GM21526 (cell line): ENCODE data around the gene TMC3.
"Not testable (repeated sequence)": the region's sequence is repeated elsewhere in the genome, so short reads cannot be mapped to it uniquely, and the experiment has no call there.

Experiments used
- ATAC-seq: cut with Tn5 transposase; IDR thresholded peaks from one replicate; pipeline ENCODE4 v1.9.1; 2021; ENCODE audit warnings: moderate library complexity; ENCODE audit not compliant: unreplicated experiment, low FRiP score

TMC3 gene

GRCh38 chr15:81373775-81374395, at the start of gene TMC3:
TMC3 (minus strand) TSS chr15:81374213; CDS start chr15:81374077, 136 bp downstream.
- no peak for ATAC-seq

- no peak for ATAC-seq
Observed at GRCh38 chr15:81421461-81421860, 47.4 kb upstream of the TMC3 start.

- no peak for ATAC-seq
Observed at GRCh38 chr15:81419332-81419943, 45.4 kb upstream of the TMC3 start.

- ATAC-seq: no peak
Observed at GRCh38 chr15:81418891-81419290, 44.9 kb upstream of the TMC3 start.

GRCh38 chr15:81418444-81418843, 44.4 kb upstream of the TMC3 start:
- ATAC-seq: no peak

- not testable (repeated sequence) for ATAC-seq
Observed at GRCh38 chr15:81414274-81414968, 40.4 kb upstream of the TMC3 start.

GRCh38 chr15:81413851-81414250, 39.8 kb upstream of the TMC3 start:
- ATAC-seq: no peak

GRCh38 chr15:81411969-81412633, 38.1 kb upstream of the TMC3 start:
- no peak for ATAC-seq

- no peak for ATAC-seq
Observed at GRCh38 chr15:81411051-81411450, 37.0 kb upstream of the TMC3 start.

- ATAC-seq: no peak
Observed at GRCh38 chr15:81410318-81410753, 36.3 kb upstream of the TMC3 start.

GRCh38 chr15:81407718-81408117, 33.7 kb upstream of the TMC3 start:
- no peak for ATAC-seq

- no peak for ATAC-seq
Observed at GRCh38 chr15:81407176-81407575, 33.2 kb upstream of the TMC3 start.

- no peak for ATAC-seq
Observed at GRCh38 chr15:81400640-81401236, 26.7 kb upstream of the TMC3 start.

- ATAC-seq: no peak
Observed at GRCh38 chr15:81398910-81399551, 25.0 kb upstream of the TMC3 start.

GRCh38 chr15:81398456-81398855, 24.4 kb upstream of the TMC3 start:
- no peak for ATAC-seq

GRCh38 chr15:81394603-81395002, 20.6 kb upstream of the TMC3 start:
- no peak for ATAC-seq

GRCh38 chr15:81391657-81392056, 17.6 kb upstream of the TMC3 start:
- ATAC-seq: no peak

GRCh38 chr15:81388436-81388770, 14.4 kb upstream of the TMC3 start:
- no peak for ATAC-seq

- ATAC-seq: no peak
Observed at GRCh38 chr15:81387621-81388435, 13.8 kb upstream of the TMC3 start.

- no peak for ATAC-seq
Observed at GRCh38 chr15:81386947-81387346, 12.9 kb upstream of the TMC3 start.
